ENCODE data around the gene NEMP1. TPM values are rescaled to one million over a fixed set of nuclear protein-coding genes. Genes with fewer than 3 reads are reported as not detected.

The NEMP1 gene
- total and polyA plus RNA-seq, 2 of the 13 experiments (the other 11 are each of a cell fraction or from before 2014, with no cell fraction given), result 11.4 to 12.9 TPM

DNA sequence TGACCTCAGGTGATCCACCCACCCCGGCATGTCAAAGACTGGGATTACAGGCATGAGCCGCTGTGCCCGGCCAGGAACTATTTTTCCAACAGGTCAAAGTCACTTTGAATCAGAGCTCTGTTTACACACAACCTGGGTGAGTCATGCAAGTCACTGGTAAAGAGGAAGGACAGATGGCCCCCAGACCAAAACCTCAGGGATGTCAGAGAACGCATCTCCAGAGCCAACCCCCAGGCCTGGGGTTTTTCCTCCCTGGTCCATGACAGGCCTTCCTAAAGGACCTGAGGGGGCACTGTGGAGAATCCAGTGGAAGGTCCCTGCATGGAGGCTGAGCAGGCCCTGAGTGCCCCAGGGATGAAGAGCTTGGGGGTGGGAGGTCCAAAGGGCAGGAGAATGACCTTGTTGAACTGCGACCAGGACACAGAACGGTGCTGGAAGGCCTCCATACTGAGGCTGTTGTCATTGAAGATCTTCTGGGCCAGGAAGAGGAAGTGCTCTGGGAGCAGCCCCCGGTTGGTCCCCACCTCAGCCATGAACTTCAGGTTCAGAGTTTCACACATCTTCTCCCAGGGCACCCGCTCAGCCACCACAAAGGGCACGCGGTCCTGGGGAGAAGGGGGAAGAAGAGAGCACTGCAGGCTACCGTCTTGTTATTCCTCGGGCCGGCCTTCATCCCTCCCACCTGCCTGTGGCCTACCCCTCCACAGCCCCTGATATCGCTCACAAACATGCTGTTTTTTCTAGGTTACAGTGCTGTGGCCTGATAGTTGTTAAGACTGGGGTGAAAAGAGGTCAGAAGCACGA lies 23.5 kb upstream of the NEMP1 start (continued):
- TF ChIP-seq HNF1B (CRISPR knock-in tag; IDR thresholded peaks at IDR 0.05) (peak; percentile 64; the same call in 1 of the 2 replicates), STAT5B (CRISPR knock-in tag; IDR thresholded peaks at IDR 0.05) (no peak), CCDC6 (CRISPR knock-in tag; IDR thresholded peaks at IDR 0.05) (peak; percentile 81; the same call in 1 of the 2 replicates), JDP2 (CRISPR knock-in tag; IDR thresholded peaks at IDR 0.05; ENCODE audit: borderline replicate concordance) (no peak), HNRNPL (IDR thresholded peaks at IDR 0.05; ENCODE audit: low read depth, low read length) (no peak), RFX1 (IDR thresholded peaks at IDR 0.05) (no peak), ZNF264 (CRISPR knock-in tag; IDR thresholded peaks at IDR 0.05) (peak; percentile 80), THAP7 (CRISPR knock-in tag; IDR thresholded peaks at IDR 0.05) (no peak), ZNF569 (CRISPR knock-in tag; IDR thresholded peaks at IDR 0.05; ENCODE audit: borderline replicate concordance) (peak; percentile 55; the same call in 1 of the 2 replicates), ZNF10 (CRISPR knock-in tag; IDR thresholded peaks at IDR 0.05; ENCODE audit: borderline replicate concordance, low read depth) (no peak), ZHX2 (IDR thresholded peaks at IDR 0.05; ENCODE audit: low read depth) (peak; percentile 30; the same call in 1 of the 2 replicates), ZHX2 (CRISPR knock-in tag; IDR thresholded peaks at IDR 0.05; ENCODE audit: borderline replicate concordance) (no peak), NCOA1 (CRISPR knock-in tag; IDR thresholded peaks at IDR 0.05) (peak; percentile 89; the same call in 1 of the 2 replicates), SOX13 (IDR thresholded peaks at IDR 0.05) (no peak), SOX13 (CRISPR knock-in tag; conservative IDR thresholded peaks at IDR 0.05 in 1 of 2, IDR thresholded peaks at IDR 0.05 in 1 of 2) (peak in 1 of 2 experiments; percentile 63; a peak in 2 of 4 replicates), ZNF367 (CRISPR knock-in tag; IDR thresholded peaks at IDR 0.05; ENCODE audit: borderline replicate concordance) (no peak), SPEN (CRISPR knock-in tag; IDR thresholded peaks at IDR 0.05; ENCODE audit: low read depth) (peak; percentile 75; the same call in 1 of the 2 replicates), ELF3 (CRISPR knock-in tag; IDR thresholded peaks at IDR 0.05) (peak; percentile 95)

All from HepG2 (cell line).